GM10248 (cell line): ENCODE results near the gene DLGAP1.

ENCODE experiments used
- CTCF ChIA-PET: fragments of 300-600 bp; sonication (Branson Sonifier 250); formaldehyde crosslinking; extraction: SDS; loops from one replicate; lab custom pipeline; 2021; ENCODE audit warnings: antibody characterized with exemption; lab: Yijun Ruan, JAX
- POLR2A ChIA-PET: fragments of 350-650 bp; sonication (Branson Sonifier 250); formaldehyde crosslinking; extraction: SDS; loops from one replicate; lab custom pipeline; 2020; ENCODE audit warnings: antibody characterized with exemption; lab: Yijun Ruan, JAX
- DNase-seq: peaks from one replicate; pipeline ENCODE4 v3.0.0; 2012; ENCODE audit errors: extremely low spot score
- CTCF ChIP-seq: IDR thresholded peaks from 2 replicates; pipeline ENCODE4 v1.5.1; 2012; ENCODE audit warnings: mild to moderate bottlenecking, low read depth; ENCODE audit errors: extremely low read depth, missing control alignments, control extremely low read depth

DLGAP1 gene

GRCh38 chr18:3596637-3597384 lies 858.3 kb downstream of the DLGAP1 start:
- TF ChIP-seq CTCF, result peak; percentile 49
- CTCF ChIA-PET, result interaction anchor here (0.8 to 5.9 kb wide), 9 partner anchors 9 to 298 kb away, joined by 3 to 62 read pairs (median 4); no protein-coding TSS in a partner anchor
- POLR2A ChIA-PET, result no interaction called here
- peak; percentile 69 for DNase-seq

- no peak for TF ChIP-seq CTCF
- DNase-seq, result no peak
- ChIA-PET CTCF (interaction anchor here (0.6 to 5.9 kb wide), 9 partner anchors 10 to 1022 kb away, joined by 3 to 62 read pairs (median 3); no protein-coding TSS in a partner anchor), POLR2A (no interaction called here)
These were observed 858.8 kb downstream of the DLGAP1 start for GRCh38 chr18:3596324-3596636.

GRCh38 chr18:3595369-3596273 lies 859.5 kb downstream of the DLGAP1 start:
- peak; percentile 54 for DNase-seq
- POLR2A ChIA-PET, result no interaction called here
- TF ChIP-seq CTCF, result no peak
- CTCF ChIA-PET, result interaction anchor here (0.6 to 5.9 kb wide), 19 partner anchors 7 to 1021 kb away, joined by 3 to 62 read pairs (median 3); no protein-coding TSS in a partner anchor

- POLR2A ChIA-PET, result interaction anchor here (0.6 kb wide), 1 partner anchor 9 kb away, joined by 3 read pairs; no protein-coding TSS in a partner anchor
- CTCF ChIA-PET, result interaction anchor here (0.7 to 5.9 kb wide), 29 partner anchors 8 to 645 kb away, joined by 3 to 62 read pairs (median 4); partner anchors contain the start of gene MYL12A
- no peak for TF ChIP-seq CTCF
- DNase-seq, result no peak
These were observed 860.2 kb downstream of the DLGAP1 start for GRCh38 chr18:3594760-3595368.

- peak; percentile 95 for TF ChIP-seq CTCF
- POLR2A ChIA-PET, result interaction anchor here (0.6 kb wide), 1 partner anchor 9 kb away, joined by 3 read pairs; no protein-coding TSS in a partner anchor
- CTCF ChIA-PET, result interaction anchor here (0.6 to 5.9 kb wide), 35 partner anchors 9 to 645 kb away, joined by 3 to 62 read pairs (median 4); partner anchors contain the start of gene MYL12A
- peak; percentile 75 for DNase-seq
These were observed 861.0 kb downstream of the DLGAP1 start for GRCh38 chr18:3593904-3594759.
